Mesodermal cell (in vitro differentiated cells): ENCODE measurements around the gene TSPAN18.

Experiments used
- H3K27ac ChIP-seq: 2 replicates; pipeline ENCODE4 v1.7.0; 2013; ENCODE audit warnings: mild to moderate bottlenecking, low read depth, low read length, moderate library complexity; ENCODE audit not compliant: severe bottlenecking
- H3K36me3 ChIP-seq: 2 replicates; pipeline ENCODE4 v1.7.1; 2013; ENCODE audit warnings: mild to moderate bottlenecking, low read length, moderate library complexity; ENCODE audit not compliant: control insufficient read depth, insufficient read depth
- H3K4me1 ChIP-seq: one replicate; pipeline ENCODE4 v1.7.1; 2013; ENCODE audit warnings: mild to moderate bottlenecking, low read length; ENCODE audit not compliant: insufficient read depth, control insufficient read depth, poor library complexity, severe bottlenecking
- H3K4me3 ChIP-seq: 2 replicates; pipeline ENCODE4 v1.7.0; 2013; ENCODE audit warnings: low read length, control low read depth, mild to moderate bottlenecking; ENCODE audit not compliant: insufficient read depth, poor library complexity, severe bottlenecking; ENCODE audit errors: extremely low read depth
- H3K9me3 ChIP-seq: 2 replicates; pipeline ENCODE4 v1.7.1; 2013; ENCODE audit warnings: mild to moderate bottlenecking, low read length, moderate library complexity; ENCODE audit not compliant: control insufficient read depth
- WGBS, 2 experiments: methylation state at CpG; one replicate each; pipeline ENCODE4 v1.1.5; 2013; ENCODE audit warnings: missing lambda C conversion rate in 2 of 2; ENCODE audit not compliant: insufficient coverage in 2 of 2; 5-methylcytosine and 5-hydroxymethylcytosine counted together

Gene TSPAN18

GRCh38 chr11:44877571-44878497 lies 151.1 kb downstream of the TSPAN18 start:
- 42 to 46% methylated on average over 16 to 23 of the region's 26 CpGs for WGBS, 2 experiments
- H3K4me3 ChIP-seq, result no peak overlapping the region
- peak overlapping the region; percentile 41 for H3K27ac ChIP-seq

DNA sequence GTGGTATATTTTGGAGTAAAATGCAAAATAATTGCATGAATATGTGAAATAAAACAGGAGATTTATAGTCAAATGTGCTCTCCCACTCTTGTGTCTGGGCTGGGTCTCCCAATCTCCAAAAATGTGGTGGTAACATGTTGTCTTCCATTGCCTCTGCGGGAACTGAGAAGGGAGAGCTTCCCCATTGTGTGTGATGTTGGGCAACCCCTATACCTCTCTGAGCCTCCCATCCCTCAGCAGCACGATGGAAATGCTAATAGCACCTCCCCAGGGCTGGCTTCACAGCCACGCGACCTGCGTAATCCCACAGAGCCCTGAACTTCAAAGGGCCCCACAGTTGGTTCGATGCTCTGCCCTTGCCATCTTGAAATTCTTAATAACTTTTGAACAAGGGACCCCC lies 151.9 kb downstream of the TSPAN18 start:
- peaks cover 8% of the 10 kb centered on the region for H3K36me3 ChIP-seq
- no peak overlapping the region for H3K4me3 ChIP-seq
- peaks cover 29% of the 10 kb centered on the region for H3K4me1 ChIP-seq
- no peaks in the 10 kb centered on the region for H3K9me3 ChIP-seq
- WGBS, 2 experiments, result 57 to 58% methylated on average over 6 of the region's 6 CpGs
- H3K27ac ChIP-seq, result no peak overlapping the region

More at GRCh38 chr11:44877571-44878497, 151.1 kb downstream of the TSPAN18 start:
- Histone ChIP-seq H3K36me3 (peaks cover 8% of the 10 kb centered on the region), H3K4me1 (peaks cover 35% of the 10 kb centered on the region), H3K9me3 (no peaks in the 10 kb centered on the region)

GRCh38 chr11:44879432-44879831 lies 152.7 kb downstream of the TSPAN18 start:
- Histone ChIP-seq H3K4me3 (no peak overlapping the region), H3K9me3 (no peaks in the 10 kb centered on the region), H3K36me3 (peaks cover 8% of the 10 kb centered on the region), H3K4me1 (peaks cover 29% of the 10 kb centered on the region), H3K27ac (no peak overlapping the region)
- WGBS, 2 experiments, result 95 to 97% methylated on average over 7 of the region's 7 CpGs

GRCh38 chr11:44880511-44880910 lies 153.7 kb downstream of the TSPAN18 start:
- H3K4me1 ChIP-seq, result peaks cover 32% of the 10 kb centered on the region
- H3K36me3 ChIP-seq, result peaks cover 8% of the 10 kb centered on the region

DNA sequence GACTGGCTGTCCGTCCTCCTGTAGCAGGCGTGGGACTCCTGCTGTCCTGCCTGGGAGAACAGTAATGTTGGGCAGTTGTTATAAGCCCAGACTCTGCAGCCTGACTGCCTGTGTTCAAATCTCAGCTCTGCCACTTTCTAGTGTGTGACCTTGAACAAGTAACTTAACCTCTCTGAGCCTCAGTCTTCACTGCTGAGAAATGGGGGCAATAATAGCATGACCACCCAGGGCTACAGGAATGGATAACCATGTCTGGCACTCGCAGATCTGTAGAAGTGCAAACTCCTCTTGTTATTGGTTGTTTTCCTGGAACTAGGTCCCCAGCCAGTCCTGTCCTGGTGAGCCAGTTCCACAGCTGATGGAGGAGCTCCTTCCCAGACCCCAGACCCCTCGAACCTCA lies 154.2 kb downstream of the TSPAN18 start:
- peaks cover 36% of the 10 kb centered on the region for H3K4me1 ChIP-seq
- H3K4me3 ChIP-seq, result no peak overlapping the region
- 97% methylated on average over 3 of the region's 4 CpGs for WGBS, 2 experiments
- H3K27ac ChIP-seq, result no peak overlapping the region
- peaks cover 8% of the 10 kb centered on the region for H3K36me3 ChIP-seq
- H3K9me3 ChIP-seq, result no peaks in the 10 kb centered on the region

More at GRCh38 chr11:44880511-44880910, 153.7 kb downstream of the TSPAN18 start:
- Histone ChIP-seq H3K27ac (no peak overlapping the region), H3K9me3 (no peaks in the 10 kb centered on the region), H3K4me3 (no peak overlapping the region)
- WGBS, 2 experiments, result 94 to 99% methylated on average over 5 to 6 of the region's 6 CpGs

GRCh38 chr11:44883277-44883676 lies 156.5 kb downstream of the TSPAN18 start:
- Histone ChIP-seq H3K4me1 (peaks cover 20% of the 10 kb centered on the region), H3K27ac (no peak overlapping the region), H3K4me3 (no peak overlapping the region), H3K36me3 (peaks cover 8% of the 10 kb centered on the region), H3K9me3 (no peaks in the 10 kb centered on the region)
- whole genome bisulfite sequencing, 2 experiments, result 92 to 95% methylated on average over 6 of the region's 6 CpGs

- Histone ChIP-seq H3K9me3 (no peaks in the 10 kb centered on the region), H3K4me1 (peaks cover 15% of the 10 kb centered on the region), H3K27ac (no peak overlapping the region), H3K4me3 (no peak overlapping the region), H3K36me3 (peaks cover 8% of the 10 kb centered on the region)
- 92 to 96% methylated on average over 4 to 6 of the region's 6 CpGs for WGBS, 2 experiments
These were observed 157.3 kb downstream of the TSPAN18 start for GRCh38 chr11:44884056-44884455.

- Histone ChIP-seq H3K9me3 (no peaks in the 10 kb centered on the region), H3K27ac (peak overlapping the region; percentile 67), H3K4me3 (no peak overlapping the region), H3K36me3 (peaks cover 2% of the 10 kb centered on the region), H3K4me1 (peaks cover 15% of the 10 kb centered on the region)
- 84 to 91% methylated on average over 4 to 9 of the region's 12 CpGs for WGBS, 2 experiments
These were observed 158.5 kb downstream of the TSPAN18 start for GRCh38 chr11:44885065-44885810.

DNA sequence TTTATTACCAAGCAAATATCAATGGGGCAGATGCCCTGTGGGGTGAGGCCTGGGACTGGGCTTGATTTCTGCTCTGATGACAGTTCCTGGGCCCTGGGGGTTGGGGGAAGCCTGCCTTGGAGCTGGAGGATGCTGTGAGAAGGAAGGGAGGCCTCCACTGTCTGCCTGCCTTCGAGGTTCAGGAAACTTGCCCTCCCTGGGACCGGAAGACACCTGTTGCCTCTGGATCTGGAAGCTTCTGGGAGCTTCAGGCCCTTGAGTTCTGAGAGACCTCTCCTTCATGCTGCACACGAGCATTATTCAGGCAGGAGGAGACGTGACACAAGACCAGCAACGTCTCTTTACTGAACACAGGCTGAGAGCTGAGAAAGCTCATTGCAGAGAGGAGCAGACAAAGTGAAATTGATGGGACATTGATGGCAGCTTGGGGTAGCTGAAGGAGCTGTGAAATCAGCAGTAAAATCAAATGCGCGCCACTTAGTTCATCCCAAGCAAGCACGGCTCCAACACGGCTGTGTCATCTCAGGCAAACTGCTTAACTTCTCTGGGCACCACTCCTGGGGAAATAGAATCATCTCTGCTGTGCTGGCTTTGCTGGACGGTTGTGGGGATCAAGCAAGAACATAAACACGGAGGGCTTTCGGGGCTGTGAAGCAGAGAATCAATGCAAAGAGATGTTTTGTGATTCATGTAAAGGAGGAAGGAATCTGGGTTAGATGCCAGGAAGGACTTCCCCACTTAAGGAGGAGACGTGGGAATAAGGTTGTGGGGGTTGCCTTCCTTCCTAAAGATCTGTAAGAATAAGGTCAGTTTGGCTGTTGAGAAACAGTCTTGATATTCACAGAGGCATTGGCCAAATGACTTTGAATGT lies 159.4 kb downstream of the TSPAN18 start:
- H3K27ac ChIP-seq, result peak overlapping the region; percentile 67
- 77 to 85% methylated on average over 9 to 12 of the region's 13 CpGs for WGBS, 2 experiments
- H3K9me3 ChIP-seq, result no peaks in the 10 kb centered on the region
- H3K4me1 ChIP-seq, result peaks cover 15% of the 10 kb centered on the region
- H3K4me3 ChIP-seq, result no peak overlapping the region
- H3K36me3 ChIP-seq, result peaks cover 2% of the 10 kb centered on the region

GRCh38 chr11:44886790-44887140 lies 160.0 kb downstream of the TSPAN18 start:
- Histone ChIP-seq H3K9me3 (no peaks in the 10 kb centered on the region), H3K4me3 (no peak overlapping the region), H3K4me1 (peaks cover 15% of the 10 kb centered on the region), H3K27ac (no peak overlapping the region), H3K36me3 (peaks cover 2% of the 10 kb centered on the region)
- WGBS, 2 experiments, result 86% methylated on average over 1 of the region's 3 CpGs
